ENCODE results near the gene CACNA1C.
"Not testable (repeated sequence)": the region's sequence is repeated elsewhere in the genome, so short reads cannot be mapped to it uniquely, and the experiment has no call there.

The CACNA1C gene

GRCh38 chr12:2737656-2738241, 685.0 kb downstream of the CACNA1C start:
- DNase-seq = no peak

DNA sequence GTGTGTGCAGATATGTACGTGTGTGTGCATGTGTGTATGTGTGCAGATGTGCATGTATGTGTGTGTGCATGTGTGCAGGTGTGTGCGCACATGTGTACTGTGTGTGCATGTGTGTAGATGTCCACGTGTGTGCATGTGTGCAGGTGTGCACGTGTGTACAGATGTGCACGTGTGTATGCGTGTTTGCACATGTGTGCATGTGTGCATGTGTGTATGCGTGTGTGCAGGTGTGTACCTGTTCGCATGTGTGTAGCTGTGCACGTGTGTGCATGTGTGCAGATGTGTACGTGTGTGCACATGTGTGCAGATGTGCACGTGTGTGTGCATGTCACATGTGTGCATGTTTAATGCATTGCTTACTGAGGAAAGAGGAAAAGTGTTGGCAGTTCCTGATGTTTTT, 686.3 kb downstream of the CACNA1C start:
- no peak for DNase-seq

- DNase-seq = peak; percentile 52
These were observed 687.2 kb downstream of the CACNA1C start for GRCh38 chr12:2739832-2740641.

DNA sequence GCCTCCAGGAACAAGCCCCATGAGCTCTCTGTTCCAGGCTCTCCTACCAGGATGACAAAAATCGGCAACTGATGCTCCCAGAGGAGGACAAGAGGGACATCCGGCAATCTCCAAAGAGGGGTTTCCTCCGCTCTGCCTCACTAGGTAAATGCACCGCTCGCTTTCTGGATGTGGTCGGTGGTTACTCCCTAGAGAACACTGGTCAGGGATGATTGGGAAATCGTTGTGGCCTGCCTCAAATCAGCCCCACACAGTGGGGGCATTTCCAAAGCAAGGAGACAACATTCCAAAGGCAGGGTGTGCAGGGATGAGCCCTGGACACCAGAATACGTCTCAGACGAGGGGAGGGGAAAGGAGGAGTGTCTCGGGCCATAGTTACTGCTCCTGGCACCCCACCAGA, 689.2 kb downstream of the CACNA1C start:
- not testable (repeated sequence) for DNase-seq

GRCh38 chr12:2743478-2743877, 690.7 kb downstream of the CACNA1C start:
- DNase-seq = no peak

DNA sequence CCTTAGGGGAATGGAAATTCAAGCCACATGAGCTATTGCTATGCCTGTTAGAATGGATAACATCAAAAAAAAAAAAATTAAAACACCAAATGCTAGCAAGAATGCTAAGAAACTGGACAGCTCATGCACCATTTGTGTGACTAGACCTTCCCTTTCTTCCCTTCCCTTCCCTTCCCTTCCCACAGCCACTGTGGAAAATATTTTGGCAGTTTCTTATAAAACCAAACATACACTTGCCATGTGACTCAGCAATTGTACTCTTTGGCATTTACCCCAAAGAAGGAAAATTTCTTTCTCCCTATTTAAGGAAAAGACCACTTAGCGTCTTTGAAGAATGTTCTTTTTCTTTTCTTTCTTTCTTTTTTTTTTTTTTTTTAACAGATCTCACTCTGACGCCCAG, 692.9 kb downstream of the CACNA1C start:
- DNase-seq = no peak
